HepG2 (cell line): ENCODE results near the gene RUVBL1. TPM values are rescaled to one million over a fixed set of nuclear protein-coding genes. Genes with fewer than 3 reads are reported as not detected.

ENCODE experiments used
- ATAC-seq: fragments of 200-7000 bp; cut with Tn5 transposase; 3 replicates; pipeline ENCODE4 v1.9.1; 2020; ENCODE audit warnings: mild to moderate bottlenecking, moderate library complexity
- BruUV-seq: library from RNA; stranded (reverse); fragments of 400-500 nt; replicated peaks from 2 replicates; lab custom pipeline; 2021; lab: Mats Ljungman, UMichigan
- CTCF ChIA-PET: fragments of 300-600 bp; formaldehyde crosslinking; extraction: SDS; loops from one replicate; lab custom pipeline; 2021; ENCODE audit warnings: low total read pairs, inconsistent platforms, low intra/inter-chr PET ratio; lab: Yijun Ruan, JAX
- POLR2A ChIA-PET: fragments of 350-600 bp; sonication (Branson Sonifier 250); formaldehyde crosslinking; loops from one replicate; lab custom pipeline; 2020; ENCODE audit warnings: antibody characterized with exemption, inconsistent platforms; lab: Yijun Ruan, JAX
- DNase-seq: peaks from one replicate; pipeline ENCODE4 v3.0.0-alpha.2; 2015; ENCODE audit warnings: low spot score
- FAIRE-seq: peaks from 3 replicates; lab custom pipeline; 2011; peaks lifted over from hg19 to GRCh38; lab: Jason Lieb, UNC
- H2AFZ ChIP-seq: one replicate; pipeline ENCODE4 v1.6.1; 2011; ENCODE audit warnings: low read length, inconsistent platforms
- H3K27ac ChIP-seq: fragments of 300-600 bp; 3 replicates; pipeline ENCODE4 v1.8.0; 2011; ENCODE audit warnings: mixed run types, mild to moderate bottlenecking, mixed read lengths, low read length, inconsistent platforms; ENCODE audit not compliant: insufficient read depth; ENCODE audit errors: extremely low read length
- H3K27me3 ChIP-seq, 2 experiments: fragments of 200-600 bp in 1 of 2; 2 replicates in 1 of 2; 3 replicates in 1 of 2; pipeline versions ENCODE4 v1.6.0 to v1.8.0; 2011; ENCODE audit warnings: low read length in 2 of 2, mild to moderate bottlenecking in 2 of 2, moderate library complexity in 2 of 2, inconsistent platforms in 1 of 2; ENCODE audit not compliant: insufficient read depth in 2 of 2, control insufficient read depth in 1 of 2
- H3K36me3 ChIP-seq, 2 experiments: fragments of 200-600 bp in 1 of 2; replicated peaks in 1 of 2; 2 replicates in 1 of 2; 3 replicates in 1 of 2; pipeline versions ENCODE4 v1.5.1 to v1.8.0; 2011; ENCODE audit warnings: low read length in 2 of 2, inconsistent platforms in 1 of 2; ENCODE audit not compliant: insufficient read depth in 2 of 2, control insufficient read depth in 1 of 2
- H3K4me1 ChIP-seq: 2 replicates; pipeline ENCODE4 v1.5.1; 2012; ENCODE audit warnings: low read length, inconsistent platforms; ENCODE audit not compliant: insufficient read depth
- H3K4me2 ChIP-seq: 2 replicates; pipeline ENCODE4 v1.6.0; 2011; ENCODE audit warnings: low read depth, low read length, inconsistent platforms
- H3K4me3 ChIP-seq, 3 experiments: fragments of 200-600 bp in 1 of 3; sonication (generic), shearing (Covaris generic) in 1 of 3; replicated peaks in 1 of 3; 2 replicates each; pipeline ENCODE4 v1.5.1; 2011 to 2016; ENCODE audit warnings: low read length in 3 of 3, inconsistent platforms in 2 of 3, low read depth in 2 of 3, mild to moderate bottlenecking in 2 of 3, control low read depth in 1 of 3, mixed read lengths in 1 of 3; ENCODE audit not compliant: insufficient read depth in 1 of 3
- H3K79me2 ChIP-seq: one replicate; pipeline ENCODE4 v1.6.1; 2011; ENCODE audit warnings: low read length, inconsistent platforms; ENCODE audit not compliant: insufficient read depth
- H3K9ac ChIP-seq: 2 replicates; pipeline ENCODE4 v1.6.0; 2011; ENCODE audit warnings: mild to moderate bottlenecking, low read depth, low read length, inconsistent platforms; ENCODE audit not compliant: insufficient read depth
- H3K9me3 ChIP-seq: 2 replicates; pipeline ENCODE4 v1.5.1; 2012; ENCODE audit warnings: mild to moderate bottlenecking, low read length
- H4K20me1 ChIP-seq: 2 replicates; pipeline ENCODE4 v1.6.0; 2011; ENCODE audit warnings: inconsistent platforms, mild to moderate bottlenecking, low read length, moderate library complexity; ENCODE audit not compliant: insufficient read depth
- ARHGAP35 ChIP-seq: sonication (generic); formaldehyde crosslinking; IDR thresholded peaks from 2 replicates; pipeline ENCODE4 v1.9.0; 2022; ENCODE audit warnings: mild to moderate bottlenecking, inconsistent platforms, moderate library complexity, missing genetic modification reagents, borderline replicate concordance
- CHCHD3 ChIP-seq: sonication (generic); formaldehyde crosslinking; IDR thresholded peaks from 2 replicates; pipeline ENCODE4 v1.8.0; 2022; ENCODE audit warnings: mild to moderate bottlenecking, missing genetic modification reagents, moderate library complexity
- GFI1 ChIP-seq: sonication (generic); formaldehyde crosslinking; IDR thresholded peaks from 2 replicates; pipeline ENCODE4 v1.5.0; 2020; ENCODE audit warnings: missing genetic modification reagents, mild to moderate bottlenecking, borderline replicate concordance
- NFE2 ChIP-seq: sonication (generic); formaldehyde crosslinking; IDR thresholded peaks from 2 replicates; pipeline ENCODE4 v1.4.0; 2020; ENCODE audit warnings: missing genetic modification reagents
- STAT5B ChIP-seq: sonication (generic); formaldehyde crosslinking; IDR thresholded peaks from 2 replicates; pipeline ENCODE4 v1.4.0; 2020; ENCODE audit warnings: missing genetic modification reagents
- ZBTB49 ChIP-seq: sonication (generic); formaldehyde crosslinking; IDR thresholded peaks from 2 replicates; pipeline ENCODE4 v1.4.0; 2020; ENCODE audit warnings: missing genetic modification reagents, borderline replicate concordance
- ZBTB8A ChIP-seq: sonication (generic); formaldehyde crosslinking; IDR thresholded peaks from 2 replicates; pipeline ENCODE4 v1.4.0; 2020; ENCODE audit warnings: mild to moderate bottlenecking, low read depth, missing genetic modification reagents, borderline replicate concordance
- ZNF160 ChIP-seq: sonication (generic); formaldehyde crosslinking; IDR thresholded peaks from 2 replicates; pipeline ENCODE4 v1.8.0; 2022; ENCODE audit warnings: mild to moderate bottlenecking, inconsistent platforms, missing genetic modification reagents
- ZNF230 ChIP-seq: sonication (generic); formaldehyde crosslinking; IDR thresholded peaks from 2 replicates; pipeline ENCODE4 v1.4.0; 2020; ENCODE audit warnings: mild to moderate bottlenecking, missing genetic modification reagents
- ZNF234 ChIP-seq: sonication (generic); formaldehyde crosslinking; conservative IDR thresholded peaks from 2 replicates; pipeline ENCODE4 v1.5.1; 2020; ENCODE audit warnings: mild to moderate bottlenecking, missing genetic modification reagents
- ZNF317 ChIP-seq: sonication (generic); formaldehyde crosslinking; IDR thresholded peaks from 2 replicates; pipeline ENCODE4 v1.5.0; 2020; ENCODE audit warnings: mild to moderate bottlenecking, missing genetic modification reagents
- ZNF33A ChIP-seq: sonication (generic); formaldehyde crosslinking; IDR thresholded peaks from 2 replicates; pipeline ENCODE4 v1.5.1; 2020; ENCODE audit warnings: missing genetic modification reagents, mild to moderate bottlenecking, moderate library complexity, borderline replicate concordance
- WGBS: methylation state at CpG from one replicate; pipeline ENCODE4 v1.1.6; 2017; ENCODE audit warnings: low lambda C conversion rate; 5-methylcytosine and 5-hydroxymethylcytosine counted together
- in situ Hi-C: cut with HindIII; loops from 2 replicates; pipeline ENCODE4 v1.10.0; 2017; ENCODE audit warnings: low pct_unique_long_range_greater_than_20kb; ENCODE audit not compliant: extremely low pct_ligation_motif_present
- intact Hi-C: fragments of 100-400 bp; cut with micrococcal nuclease; formaldehyde crosslinking; loops from one replicate; pipeline ENCODE4 v1.10.0; 2022; ENCODE audit not compliant: unreplicated experiment
- polyA plus RNA-seq, 8 experiments: library from polyadenylated mRNA; depleted of rRNA in 3 of 8; stranded (reverse) in 7 of 8; unstranded in 1 of 8; fragments of >200 nt; fragmentation: Illumina TruSeq in 4 of 8; extraction: Trizol in 4 of 8; gene quantifications; 2 replicates each; pipeline versions ENCODE4 v1.2.1 to v1.2.3, GENCODE V29; 2011 to 2016; ENCODE audit warnings: low read depth in 4 of 8, missing spikeins in 1 of 8, mixed read lengths in 1 of 8; ENCODE audit not compliant: insufficient read depth in 1 of 8
- total RNA-seq, 5 experiments: library from RNA; depleted of rRNA; stranded (reverse); fragments of >200 nt; fragmentation: Illumina TruSeq; extraction: Trizol; gene quantifications; 2 replicates each; pipeline ENCODE4 v1.2.3, GENCODE V29; 2016; ENCODE audit warnings: low read depth in 1 of 5
- TF ChIP-seq, protein P1 (sequence below): sonication (generic); formaldehyde crosslinking; IDR thresholded peaks from 2 replicates; pipeline ENCODE4 v1.8.1; 2023; ENCODE audit warnings: mild to moderate bottlenecking, missing genetic modification reagents
- TF ChIP-seq, protein P2 (sequence below): sonication (generic); formaldehyde crosslinking; IDR thresholded peaks from 2 replicates; pipeline ENCODE4 v1.5.1; 2020; ENCODE audit warnings: missing genetic modification reagents, mild to moderate bottlenecking, borderline replicate concordance
- TF ChIP-seq, protein P3 (sequence below): sonication (generic); formaldehyde crosslinking; IDR thresholded peaks from 2 replicates; pipeline ENCODE4 v1.5.0; 2020; ENCODE audit warnings: missing genetic modification reagents

RUVBL1 gene
- total and polyA plus RNA-seq, 2 of the 13 experiments (the other 11 are each of a cell fraction or from before 2014, with no cell fraction given): 32.7 to 86.3 TPM

- TF ChIP-seq ZNF33A (CRISPR knock-in tag) (no peak), GFI1 (CRISPR knock-in tag) (no peak), ZNF234 (no peak), STAT5B (CRISPR knock-in tag) (no peak), ZBTB8A (no peak), ARHGAP35 (CRISPR knock-in tag) (no peak)
Measured at GRCh38 chr3:128167646-128167972, 44.0 kb upstream of the RUVBL1 start (continued).

DNA sequence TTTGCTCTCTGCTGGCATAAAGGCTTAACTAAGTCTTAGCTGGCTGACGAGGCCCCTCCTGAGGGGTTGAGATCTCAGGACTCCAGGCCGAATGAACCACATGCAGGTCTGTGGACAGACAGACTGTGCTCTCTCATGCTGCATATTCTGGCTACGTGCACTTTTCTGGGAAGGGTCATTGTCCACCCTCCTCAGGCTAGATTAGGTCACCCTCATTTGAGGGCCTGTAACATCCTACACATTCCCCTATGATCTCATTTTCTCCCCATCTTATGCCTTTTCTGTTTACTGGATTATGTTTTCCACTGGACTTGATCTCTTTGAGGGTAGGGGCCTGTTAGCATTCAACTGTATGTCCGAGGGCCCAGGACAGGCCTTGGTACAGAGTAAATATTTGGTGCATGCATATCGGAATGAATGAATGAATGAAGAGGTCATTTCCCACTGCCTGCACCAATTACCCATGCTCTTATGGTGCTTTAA is 43.4 kb upstream of the RUVBL1 start:
- BruUV-seq: no TSS peak
- Histone ChIP-seq H4K20me1 (no peaks in the 10 kb centered on the region), H3K79me2 (peaks cover 61% of the 10 kb centered on the region), H3K9me3 (no peaks in the 10 kb centered on the region), H3K9ac (peak overlapping the region; percentile 85), H3K27me3 (no peaks in the 10 kb centered on the region), H3K4me1 (peaks cover 79% of the 10 kb centered on the region), H3K4me3 (peak overlapping the region; percentile 51 to 64 (median 55)), H3K36me3 (peaks cover 0 to 6% of the 10 kb centered on the region in 2 experiments; a peak in 2 of 5 replicates), H3K27ac (peak overlapping the region; percentile 99), H3K4me2 (peak overlapping the region; percentile 93), H2AFZ (no peak overlapping the region)
- ChIA-PET POLR2A (interaction anchor here (0.6 to 7.1 kb wide), 9 partner anchors 10 to 484 kb away, joined by 3 to 104 read pairs (median 4); partner anchors contain the start of genes EEFSEC and RUVBL1), CTCF (no interaction called here)
- WGBS: 5% methylated on average over 5 of the region's 5 CpGs
- no peak for FAIRE-seq
- in situ Hi-C loops (no loop called here), intact Hi-C loops (no loop called here)
- DNase-seq: peak; percentile 71
- ATAC-seq: peak; percentile 16
- TF ChIP-seq ZNF317 (CRISPR knock-in tag): no peak
- no peak for TF ChIP-seq ZNF160 (CRISPR knock-in tag)
- TF ChIP-seq, protein P1, sequence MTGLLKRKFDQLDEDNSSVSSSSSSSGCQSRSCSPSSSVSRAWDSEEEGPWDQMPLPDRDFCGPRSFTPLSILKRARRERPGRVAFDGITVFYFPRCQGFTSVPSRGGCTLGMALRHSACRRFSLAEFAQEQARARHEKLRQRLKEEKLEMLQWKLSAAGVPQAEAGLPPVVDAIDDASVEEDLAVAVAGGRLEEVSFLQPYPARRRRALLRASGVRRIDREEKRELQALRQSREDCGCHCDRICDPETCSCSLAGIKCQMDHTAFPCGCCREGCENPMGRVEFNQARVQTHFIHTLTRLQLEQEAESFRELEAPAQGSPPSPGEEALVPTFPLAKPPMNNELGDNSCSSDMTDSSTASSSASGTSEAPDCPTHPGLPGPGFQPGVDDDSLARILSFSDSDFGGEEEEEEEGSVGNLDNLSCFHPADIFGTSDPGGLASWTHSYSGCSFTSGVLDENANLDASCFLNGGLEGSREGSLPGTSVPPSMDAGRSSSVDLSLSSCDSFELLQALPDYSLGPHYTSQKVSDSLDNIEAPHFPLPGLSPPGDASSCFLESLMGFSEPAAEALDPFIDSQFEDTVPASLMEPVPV: no peak
- TF ChIP-seq, protein P2, sequence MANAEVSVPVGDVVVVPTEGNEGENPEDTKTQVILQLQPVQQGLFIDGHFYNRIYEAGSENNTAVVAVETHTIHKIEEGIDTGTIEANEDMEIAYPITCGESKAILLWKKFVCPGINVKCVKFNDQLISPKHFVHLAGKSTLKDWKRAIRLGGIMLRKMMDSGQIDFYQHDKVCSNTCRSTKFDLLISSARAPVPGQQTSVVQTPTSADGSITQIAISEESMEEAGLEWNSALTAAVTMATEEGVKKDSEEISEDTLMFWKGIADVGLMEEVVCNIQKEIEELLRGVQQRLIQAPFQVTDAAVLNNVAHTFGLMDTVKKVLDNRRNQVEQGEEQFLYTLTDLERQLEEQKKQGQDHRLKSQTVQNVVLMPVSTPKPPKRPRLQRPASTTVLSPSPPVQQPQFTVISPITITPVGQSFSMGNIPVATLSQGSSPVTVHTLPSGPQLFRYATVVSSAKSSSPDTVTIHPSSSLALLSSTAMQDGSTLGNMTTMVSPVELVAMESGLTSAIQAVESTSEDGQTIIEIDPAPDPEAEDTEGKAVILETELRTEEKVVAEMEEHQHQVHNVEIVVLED (CRISPR knock-in tag): no peak
- TF ChIP-seq ZBTB49 (CRISPR knock-in tag): no peak
- TF ChIP-seq ZNF230: no peak
- no peak for TF ChIP-seq CHCHD3 (CRISPR knock-in tag)
- no peak for TF ChIP-seq NFE2 (CRISPR knock-in tag)
- TF ChIP-seq, protein P3, sequence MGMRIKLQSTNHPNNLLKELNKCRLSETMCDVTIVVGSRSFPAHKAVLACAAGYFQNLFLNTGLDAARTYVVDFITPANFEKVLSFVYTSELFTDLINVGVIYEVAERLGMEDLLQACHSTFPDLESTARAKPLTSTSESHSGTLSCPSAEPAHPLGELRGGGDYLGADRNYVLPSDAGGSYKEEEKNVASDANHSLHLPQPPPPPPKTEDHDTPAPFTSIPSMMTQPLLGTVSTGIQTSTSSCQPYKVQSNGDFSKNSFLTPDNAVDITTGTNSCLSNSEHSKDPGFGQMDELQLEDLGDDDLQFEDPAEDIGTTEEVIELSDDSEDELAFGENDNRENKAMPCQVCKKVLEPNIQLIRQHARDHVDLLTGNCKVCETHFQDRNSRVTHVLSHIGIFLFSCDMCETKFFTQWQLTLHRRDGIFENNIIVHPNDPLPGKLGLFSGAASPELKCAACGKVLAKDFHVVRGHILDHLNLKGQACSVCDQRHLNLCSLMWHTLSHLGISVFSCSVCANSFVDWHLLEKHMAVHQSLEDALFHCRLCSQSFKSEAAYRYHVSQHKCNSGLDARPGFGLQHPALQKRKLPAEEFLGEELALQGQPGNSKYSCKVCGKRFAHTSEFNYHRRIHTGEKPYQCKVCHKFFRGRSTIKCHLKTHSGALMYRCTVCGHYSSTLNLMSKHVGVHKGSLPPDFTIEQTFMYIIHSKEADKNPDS (CRISPR knock-in tag): no peak
